GM21529 (cell line): ENCODE measurements around the gene SUGCT.

Source experiments
- ATAC-seq: cut with Tn5 transposase; IDR thresholded peaks from one replicate; pipeline ENCODE4 v1.9.1; 2021; ENCODE audit not compliant: unreplicated experiment

SUGCT gene

DNA sequence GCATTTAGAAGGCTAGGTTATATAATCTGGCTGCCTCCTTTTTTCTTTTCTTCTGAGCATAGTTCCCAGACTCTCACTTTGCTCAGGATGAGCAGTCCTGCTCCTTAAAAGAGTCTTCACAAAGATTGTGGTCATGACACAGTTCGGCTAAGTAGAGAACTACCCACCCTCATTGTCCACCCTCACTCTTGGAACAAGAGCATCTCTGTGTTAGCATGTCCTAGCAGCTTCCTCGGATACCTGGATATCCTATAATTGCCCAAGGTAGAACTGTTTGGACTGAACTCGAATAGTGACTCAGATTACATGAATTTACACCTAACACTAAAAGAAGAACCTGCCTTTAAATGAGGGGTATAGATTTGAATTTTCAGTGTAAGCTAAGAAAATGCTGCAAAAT lies 572.0 kb downstream of the SUGCT start:
- no peak for ATAC-seq

- ATAC-seq, result peak; percentile 76
Observed at GRCh38 chr7:40709062-40709964, 574.5 kb downstream of the SUGCT start.

- no peak for ATAC-seq
Observed at GRCh38 chr7:40711706-40712105, 576.9 kb downstream of the SUGCT start.

- ATAC-seq, result no peak
Observed at GRCh38 chr7:40714363-40715052, 579.7 kb downstream of the SUGCT start.

DNA sequence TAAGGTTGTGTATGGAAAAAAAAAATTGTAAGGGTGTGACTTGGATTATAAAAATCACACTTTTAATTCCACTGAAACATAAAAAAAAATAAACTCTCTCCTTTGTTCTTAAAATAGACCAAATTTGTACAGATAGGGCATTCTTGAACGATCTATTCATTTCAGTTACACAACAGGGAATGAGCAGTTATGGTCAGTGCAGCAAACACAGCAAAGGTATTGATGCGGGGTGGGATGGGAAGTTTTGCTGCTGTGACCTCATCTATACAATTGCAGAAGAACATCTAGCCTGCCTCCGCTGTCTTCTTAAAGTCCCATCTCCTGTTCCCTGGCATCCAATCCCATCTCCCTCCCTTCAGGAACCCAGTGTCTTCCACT lies 580.2 kb downstream of the SUGCT start:
- ATAC-seq, result no peak

DNA sequence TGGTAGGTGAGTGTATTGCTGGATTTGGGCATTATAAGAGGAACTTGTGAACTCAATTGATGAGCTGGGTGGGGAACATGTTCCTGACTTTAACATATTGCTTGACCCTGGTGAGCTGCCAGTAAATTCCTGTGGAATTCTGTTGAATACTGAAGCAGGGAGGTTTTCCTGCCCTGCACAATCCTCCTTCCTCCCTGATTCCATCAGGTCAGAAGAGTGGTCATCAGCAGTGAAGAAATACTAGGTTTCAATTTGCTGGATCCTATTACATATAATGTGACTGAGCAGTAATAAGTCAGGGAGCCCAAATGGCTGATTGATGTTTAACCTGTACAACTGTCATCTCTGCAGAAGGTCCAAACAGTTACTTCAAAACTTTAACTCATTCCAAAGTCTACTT lies 581.2 kb downstream of the SUGCT start:
- ATAC-seq, result no peak

GRCh38 chr7:40717242-40717641 lies 582.4 kb downstream of the SUGCT start:
- peak; percentile 81 for ATAC-seq

GRCh38 chr7:40720416-40720815 lies 585.6 kb downstream of the SUGCT start:
- no peak for ATAC-seq

- ATAC-seq, result no peak
Observed at GRCh38 chr7:40721342-40721949, 586.6 kb downstream of the SUGCT start.

DNA sequence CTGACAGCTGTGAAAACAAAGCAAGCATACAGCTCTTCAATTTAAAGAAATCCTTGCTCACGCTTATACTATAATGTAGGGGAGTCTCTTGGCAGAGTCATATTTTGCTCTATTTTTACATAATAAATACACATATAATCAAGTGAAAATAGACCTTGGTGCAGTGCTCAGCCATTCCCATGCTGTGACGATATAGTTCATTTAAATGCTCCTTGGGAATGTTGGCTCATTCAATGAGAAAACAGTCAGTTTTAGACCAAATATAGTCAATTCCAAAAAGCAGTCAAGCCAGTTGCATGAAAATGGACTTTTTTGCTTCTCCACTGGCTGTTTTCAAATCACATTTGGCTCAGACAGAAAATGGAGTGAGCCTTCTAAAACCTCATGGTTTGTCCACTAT lies 587.4 kb downstream of the SUGCT start:
- ATAC-seq, result no peak

GRCh38 chr7:40723829-40724228 lies 589.0 kb downstream of the SUGCT start:
- ATAC-seq, result no peak

DNA sequence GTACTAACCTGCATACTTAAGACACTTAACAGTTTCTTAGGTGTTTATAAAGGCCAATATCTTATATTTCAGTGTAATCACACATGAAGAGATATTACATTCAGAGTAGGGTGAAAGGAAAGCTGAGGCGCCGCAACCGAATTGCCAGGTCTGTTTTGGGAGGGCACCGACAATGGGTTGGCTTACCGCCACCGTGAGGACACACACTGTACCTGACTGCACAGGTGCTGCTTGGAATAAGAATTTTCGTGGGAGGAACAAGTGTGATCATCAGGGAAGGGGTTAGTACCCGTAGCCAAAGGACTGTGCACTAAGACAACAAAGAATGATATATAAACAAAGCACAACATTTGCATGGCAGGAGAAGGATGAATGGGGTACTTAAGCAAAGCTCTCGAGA lies 591.8 kb downstream of the SUGCT start:
- no peak for ATAC-seq

DNA sequence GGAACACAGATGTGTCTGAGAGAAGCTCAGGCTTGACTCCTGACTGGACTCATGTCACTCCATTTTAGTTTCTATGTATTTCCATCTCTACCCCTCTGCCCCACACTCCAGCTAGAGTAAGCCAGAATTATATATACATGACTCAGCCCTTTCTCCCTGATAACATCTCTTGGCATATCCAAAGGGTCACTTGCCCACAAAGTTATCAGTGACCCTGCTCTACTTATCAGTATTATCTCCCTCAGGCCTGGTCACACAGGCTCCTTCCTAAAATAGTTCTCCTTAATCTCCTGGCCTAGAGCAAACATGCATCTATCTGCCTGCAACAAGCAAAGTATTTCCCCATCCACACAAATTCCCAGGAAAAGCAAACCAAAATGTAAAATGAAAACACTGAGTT lies 598.3 kb downstream of the SUGCT start:
- no peak for ATAC-seq

DNA sequence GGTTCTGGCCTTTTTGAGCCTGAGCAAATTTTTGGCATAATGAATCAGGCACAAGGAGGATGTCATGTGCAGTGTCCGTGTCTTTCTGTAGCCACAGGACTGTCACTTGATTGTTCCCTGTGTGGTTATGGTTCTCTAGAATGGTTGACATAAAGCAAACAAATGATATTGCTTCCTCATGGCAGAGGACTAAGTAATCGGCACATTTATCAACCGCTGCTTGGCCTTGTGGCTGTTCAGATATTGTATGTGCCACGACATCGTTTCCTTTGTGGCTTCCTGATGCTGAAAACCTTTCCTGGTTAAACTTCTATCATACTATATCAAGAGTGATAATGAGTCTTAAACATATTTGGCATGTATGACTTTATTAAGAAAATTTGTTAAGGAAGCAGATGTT lies 598.8 kb downstream of the SUGCT start:
- no peak for ATAC-seq

GRCh38 chr7:40739257-40739656 lies 604.5 kb downstream of the SUGCT start:
- ATAC-seq, result no peak

- no peak for ATAC-seq
Observed at GRCh38 chr7:40742270-40742669, 607.5 kb downstream of the SUGCT start.

DNA sequence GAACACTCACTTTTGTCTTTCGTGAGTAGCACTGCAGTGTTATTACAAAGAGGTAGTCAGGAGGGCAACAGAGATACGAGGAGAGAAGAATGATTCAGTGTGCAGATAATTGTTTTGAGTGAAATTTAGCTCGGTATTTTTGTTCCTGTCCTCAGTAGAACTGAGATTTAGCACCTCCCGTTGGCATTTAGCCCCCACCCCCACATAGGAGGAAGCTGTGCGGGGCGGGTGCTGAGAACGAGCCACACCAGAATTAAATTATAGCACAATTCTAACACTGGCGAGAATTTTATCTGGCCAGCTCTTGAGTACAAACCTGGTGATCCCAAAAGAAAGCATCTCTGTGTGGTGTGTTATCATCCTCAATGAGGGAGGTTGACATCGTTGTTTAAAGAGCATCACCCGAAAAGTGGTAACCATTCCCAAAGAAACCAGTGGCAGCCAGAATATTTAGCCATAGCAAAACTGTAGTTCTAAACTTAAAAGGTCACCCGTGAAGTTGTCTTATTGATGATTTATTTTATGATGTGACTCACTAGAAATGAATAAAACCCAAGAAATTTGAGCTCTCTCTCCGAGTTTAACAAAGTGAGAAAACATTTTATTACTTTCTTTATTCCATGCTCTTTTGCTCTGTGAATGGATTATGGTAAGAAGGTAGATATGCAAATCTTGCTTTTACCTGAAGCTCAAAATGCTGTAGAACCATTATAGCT lies 612.2 kb downstream of the SUGCT start:
- no peak for ATAC-seq

DNA sequence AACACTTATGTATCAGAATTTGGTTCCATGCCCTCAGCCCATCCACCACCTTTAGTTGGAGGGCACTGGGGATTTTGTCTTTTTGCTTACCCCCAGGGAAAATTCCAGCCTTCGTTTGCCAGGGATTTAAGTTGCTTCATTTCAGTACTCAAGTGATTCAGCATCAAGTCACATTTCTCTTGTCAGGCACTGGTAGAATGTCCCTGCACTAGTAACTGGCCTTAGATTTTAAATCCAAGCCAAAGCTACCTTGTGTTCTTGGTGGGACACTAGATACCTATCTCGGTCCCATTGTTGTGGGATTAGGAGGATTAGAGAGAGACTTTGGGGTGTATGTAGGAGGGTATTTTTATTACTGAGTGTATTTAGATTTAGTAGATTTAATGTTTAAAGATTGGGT lies 613.1 kb downstream of the SUGCT start:
- no peak for ATAC-seq

DNA sequence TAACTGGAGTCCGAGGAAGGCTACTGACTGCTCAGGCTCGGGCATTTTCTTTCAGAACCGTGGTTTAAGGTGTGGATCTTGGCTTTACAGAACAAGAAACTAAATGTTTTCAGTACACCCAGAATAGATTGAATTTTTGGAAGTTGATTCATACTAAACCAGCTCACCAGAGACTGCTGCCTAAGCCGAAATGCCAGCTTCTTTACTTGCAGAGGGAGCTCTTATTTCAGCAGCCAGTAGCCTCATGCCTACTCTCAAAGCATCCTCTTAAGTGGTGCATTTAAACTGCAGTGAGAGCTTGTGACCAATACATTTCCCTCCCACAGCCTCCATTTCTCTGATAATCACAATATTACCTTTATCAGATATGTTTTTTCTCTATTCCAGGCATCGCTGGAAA lies 615.1 kb downstream of the SUGCT start:
- ATAC-seq, result no peak

DNA sequence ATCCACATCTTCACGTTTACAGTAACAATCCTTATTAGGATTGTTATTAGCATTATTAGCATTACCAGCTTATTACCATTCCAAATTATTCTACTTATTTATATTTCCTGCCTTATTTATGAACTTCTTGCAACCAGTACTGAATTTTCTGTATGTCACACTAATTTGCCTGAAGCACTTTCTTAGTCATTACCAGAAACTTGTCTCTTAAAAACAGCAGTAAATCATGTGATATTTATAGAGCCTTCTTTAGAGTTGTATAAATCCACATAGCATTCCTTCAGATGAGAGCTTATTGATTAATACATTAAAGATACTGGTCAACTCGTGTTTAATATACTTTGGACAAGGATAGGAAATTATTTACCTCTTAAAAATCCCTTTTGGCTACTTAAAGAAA lies 618.6 kb downstream of the SUGCT start:
- ATAC-seq, result no peak

GRCh38 chr7:40755438-40755837 lies 620.6 kb downstream of the SUGCT start:
- no peak for ATAC-seq
